ENCODE measurements around the gene FXYD4.

GRCh38 chr10:43343126-43343525, 28.3 kb upstream of the FXYD4 start:
- TF ChIP-seq EZH2 (IDR thresholded peaks at IDR 0.05) (no peak), POLR2AphosphoS5 (IDR thresholded peaks at IDR 0.05; ENCODE audit: borderline replicate concordance, low read depth, low read length) (no peak), FOXP2 (optimal IDR thresholded peaks at IDR 0.05; ENCODE audit: control extremely low read depth, extremely low read length, insufficient read depth) (no peak)
